ENCODE results near the gene NHLRC2. TPM values are rescaled to one million over a fixed set of nuclear protein-coding genes. Genes with fewer than 3 reads are reported as not detected.

The NHLRC2 gene
- total and polyA plus RNA-seq, 2 of the 13 experiments (the other 11 are each of a cell fraction or from before 2014, with no cell fraction given) = 7.6 to 12.7 TPM

DNA sequence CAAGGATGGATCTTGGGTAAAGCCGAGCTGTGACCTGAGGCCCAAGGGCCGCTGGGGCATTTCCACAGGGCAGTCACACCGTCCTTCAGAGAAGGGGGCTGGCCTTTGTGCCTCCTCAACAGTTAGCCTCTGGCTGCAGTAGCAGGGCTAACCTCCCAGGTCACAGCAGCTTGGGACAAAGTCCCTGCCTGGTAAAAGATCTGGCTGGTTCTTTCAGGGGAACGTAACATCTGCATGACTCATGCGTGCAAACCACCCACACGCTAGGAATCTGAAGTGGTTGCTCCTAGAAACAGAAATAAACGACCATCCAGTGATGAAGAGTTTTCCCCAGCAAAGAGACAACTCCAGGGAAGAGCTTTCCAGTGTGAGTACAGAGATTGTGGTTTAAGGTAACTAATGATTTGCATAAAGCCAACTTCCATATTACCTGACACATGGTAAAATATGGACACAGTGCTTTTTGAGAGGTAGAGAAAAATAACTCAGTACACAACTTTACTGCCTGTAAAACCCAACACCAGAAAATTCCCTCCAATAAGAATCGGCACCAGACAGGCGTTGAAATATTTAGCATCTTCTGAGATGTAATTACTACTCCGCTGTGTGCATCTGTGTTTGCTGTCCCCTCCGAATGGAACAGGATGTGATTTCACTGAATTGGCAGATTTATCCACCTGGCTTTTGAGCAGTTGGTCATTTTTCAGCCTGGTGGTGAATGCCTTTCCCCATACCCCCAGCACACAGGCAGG lies 104.3 kb downstream of the NHLRC2 start (continued):
- TF ChIP-seq, protein P1, sequence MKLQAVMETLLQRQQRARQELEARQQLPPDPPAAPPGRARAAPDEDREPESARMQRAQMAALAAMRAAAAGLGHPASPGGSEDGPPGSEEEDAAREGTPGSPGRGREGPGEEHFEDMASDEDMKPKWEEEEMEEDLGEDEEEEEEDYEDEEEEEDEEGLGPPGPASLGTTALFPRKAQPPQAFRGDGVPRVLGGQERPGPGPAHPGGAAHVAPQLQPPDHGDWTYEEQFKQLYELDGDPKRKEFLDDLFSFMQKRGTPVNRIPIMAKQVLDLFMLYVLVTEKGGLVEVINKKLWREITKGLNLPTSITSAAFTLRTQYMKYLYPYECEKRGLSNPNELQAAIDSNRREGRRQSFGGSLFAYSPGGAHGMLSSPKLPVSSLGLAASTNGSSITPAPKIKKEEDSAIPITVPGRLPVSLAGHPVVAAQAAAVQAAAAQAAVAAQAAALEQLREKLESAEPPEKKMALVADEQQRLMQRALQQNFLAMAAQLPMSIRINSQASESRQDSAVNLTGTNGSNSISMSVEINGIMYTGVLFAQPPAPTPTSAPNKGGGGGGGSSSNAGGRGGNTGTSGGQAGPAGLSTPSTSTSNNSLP (IDR thresholded peaks at IDR 0.05; ENCODE audit: low read depth, low read length) = 0 out of 2 replicates have a peak, but pooled peaks have one; percentile 27
- TF ChIP-seq TBP (CRISPR knock-in tag; IDR thresholded peaks at IDR 0.05) (no peak), FOXM1 (CRISPR knock-in tag; IDR thresholded peaks at IDR 0.05) (no peak), ZNF224 (CRISPR knock-in tag; IDR thresholded peaks at IDR 0.05) (no peak), POLR2A (IDR thresholded peaks at IDR 0.05; ENCODE audit: insufficient read depth in 1 of 2, low read depth in 2 of 2, low read length in 2 of 2) (peak in 1 of 2 experiments; percentile 40; a peak in 1 of 4 replicates), CHCHD3 (CRISPR knock-in tag; IDR thresholded peaks at IDR 0.05) (no peak), ZNF747 (CRISPR knock-in tag; IDR thresholded peaks at IDR 0.05; ENCODE audit: borderline replicate concordance) (0 out of 2 replicates have a peak, but pooled peaks have one; percentile 22), SRF (IDR thresholded peaks at IDR 0.05; ENCODE audit: low read depth, low read length) (no peak), ZBTB38 (CRISPR knock-in tag; IDR thresholded peaks at IDR 0.05) (no peak), SMAD9 (CRISPR knock-in tag; IDR thresholded peaks at IDR 0.05) (no peak), SMAD1 (CRISPR knock-in tag; IDR thresholded peaks at IDR 0.05; ENCODE audit: borderline replicate concordance, low read depth) (no peak), ZNF367 (CRISPR knock-in tag; IDR thresholded peaks at IDR 0.05; ENCODE audit: borderline replicate concordance) (no peak), RARA (CRISPR knock-in tag; IDR thresholded peaks at IDR 0.05) (peak; percentile 62), YEATS2 (CRISPR knock-in tag; IDR thresholded peaks at IDR 0.05; ENCODE audit: borderline replicate concordance) (0 out of 2 replicates have a peak, but pooled peaks have one; percentile 30), RXRB (CRISPR knock-in tag; IDR thresholded peaks at IDR 0.05; ENCODE audit: borderline replicate concordance) (peak; percentile 69), SALL2 (CRISPR knock-in tag; IDR thresholded peaks at IDR 0.05) (no peak)
- TF ChIP-seq, protein P2, sequence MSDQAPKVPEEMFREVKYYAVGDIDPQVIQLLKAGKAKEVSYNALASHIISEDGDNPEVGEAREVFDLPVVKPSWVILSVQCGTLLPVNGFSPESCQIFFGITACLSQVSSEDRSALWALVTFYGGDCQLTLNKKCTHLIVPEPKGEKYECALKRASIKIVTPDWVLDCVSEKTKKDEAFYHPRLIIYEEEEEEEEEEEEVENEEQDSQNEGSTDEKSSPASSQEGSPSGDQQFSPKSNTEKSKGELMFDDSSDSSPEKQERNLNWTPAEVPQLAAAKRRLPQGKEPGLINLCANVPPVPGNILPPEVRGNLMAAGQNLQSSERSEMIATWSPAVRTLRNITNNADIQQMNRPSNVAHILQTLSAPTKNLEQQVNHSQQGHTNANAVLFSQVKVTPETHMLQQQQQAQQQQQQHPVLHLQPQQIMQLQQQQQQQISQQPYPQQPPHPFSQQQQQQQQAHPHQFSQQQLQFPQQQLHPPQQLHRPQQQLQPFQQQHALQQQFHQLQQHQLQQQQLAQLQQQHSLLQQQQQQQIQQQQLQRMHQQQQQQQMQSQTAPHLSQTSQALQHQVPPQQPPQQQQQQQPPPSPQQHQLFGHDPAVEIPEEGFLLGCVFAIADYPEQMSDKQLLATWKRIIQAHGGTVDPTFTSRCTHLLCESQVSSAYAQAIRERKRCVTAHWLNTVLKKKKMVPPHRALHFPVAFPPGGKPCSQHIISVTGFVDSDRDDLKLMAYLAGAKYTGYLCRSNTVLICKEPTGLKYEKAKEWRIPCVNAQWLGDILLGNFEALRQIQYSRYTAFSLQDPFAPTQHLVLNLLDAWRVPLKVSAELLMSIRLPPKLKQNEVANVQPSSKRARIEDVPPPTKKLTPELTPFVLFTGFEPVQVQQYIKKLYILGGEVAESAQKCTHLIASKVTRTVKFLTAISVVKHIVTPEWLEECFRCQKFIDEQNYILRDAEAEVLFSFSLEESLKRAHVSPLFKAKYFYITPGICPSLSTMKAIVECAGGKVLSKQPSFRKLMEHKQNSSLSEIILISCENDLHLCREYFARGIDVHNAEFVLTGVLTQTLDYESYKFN (CRISPR knock-in tag; conservative IDR thresholded peaks at IDR 0.05) = peak; percentile 75
- TF ChIP-seq, protein P3, sequence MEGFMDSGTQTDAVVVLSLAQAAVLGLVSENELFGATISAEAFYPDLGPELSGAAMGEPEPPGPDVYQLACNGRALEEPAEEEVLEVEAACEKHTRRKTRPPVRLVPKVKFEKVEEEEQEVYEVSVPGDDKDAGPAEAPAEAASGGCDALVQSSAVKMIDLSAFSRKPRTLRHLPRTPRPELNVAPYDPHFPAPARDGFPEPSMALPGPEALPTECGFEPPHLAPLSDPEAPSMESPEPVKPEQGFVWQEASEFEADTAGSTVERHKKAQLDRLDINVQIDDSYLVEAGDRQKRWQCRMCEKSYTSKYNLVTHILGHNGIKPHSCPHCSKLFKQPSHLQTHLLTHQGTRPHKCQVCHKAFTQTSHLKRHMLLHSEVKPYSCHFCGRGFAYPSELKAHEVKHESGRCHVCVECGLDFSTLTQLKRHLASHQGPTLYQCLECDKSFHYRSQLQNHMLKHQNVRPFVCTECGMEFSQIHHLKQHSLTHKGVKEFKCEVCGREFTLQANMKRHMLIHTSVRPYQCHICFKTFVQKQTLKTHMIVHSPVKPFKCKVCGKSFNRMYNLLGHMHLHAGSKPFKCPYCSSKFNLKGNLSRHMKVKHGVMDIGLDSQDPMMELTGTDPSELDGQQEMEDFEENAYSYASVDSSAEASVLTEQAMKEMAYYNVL (CRISPR knock-in tag; IDR thresholded peaks at IDR 0.05; ENCODE audit: borderline replicate concordance) = no peak
- TF ChIP-seq, protein P4, sequence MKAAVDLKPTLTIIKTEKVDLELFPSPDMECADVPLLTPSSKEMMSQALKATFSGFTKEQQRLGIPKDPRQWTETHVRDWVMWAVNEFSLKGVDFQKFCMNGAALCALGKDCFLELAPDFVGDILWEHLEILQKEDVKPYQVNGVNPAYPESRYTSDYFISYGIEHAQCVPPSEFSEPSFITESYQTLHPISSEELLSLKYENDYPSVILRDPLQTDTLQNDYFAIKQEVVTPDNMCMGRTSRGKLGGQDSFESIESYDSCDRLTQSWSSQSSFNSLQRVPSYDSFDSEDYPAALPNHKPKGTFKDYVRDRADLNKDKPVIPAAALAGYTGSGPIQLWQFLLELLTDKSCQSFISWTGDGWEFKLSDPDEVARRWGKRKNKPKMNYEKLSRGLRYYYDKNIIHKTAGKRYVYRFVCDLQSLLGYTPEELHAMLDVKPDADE (CRISPR knock-in tag; IDR thresholded peaks at IDR 0.05) = no peak
- TF ChIP-seq, protein P5, sequence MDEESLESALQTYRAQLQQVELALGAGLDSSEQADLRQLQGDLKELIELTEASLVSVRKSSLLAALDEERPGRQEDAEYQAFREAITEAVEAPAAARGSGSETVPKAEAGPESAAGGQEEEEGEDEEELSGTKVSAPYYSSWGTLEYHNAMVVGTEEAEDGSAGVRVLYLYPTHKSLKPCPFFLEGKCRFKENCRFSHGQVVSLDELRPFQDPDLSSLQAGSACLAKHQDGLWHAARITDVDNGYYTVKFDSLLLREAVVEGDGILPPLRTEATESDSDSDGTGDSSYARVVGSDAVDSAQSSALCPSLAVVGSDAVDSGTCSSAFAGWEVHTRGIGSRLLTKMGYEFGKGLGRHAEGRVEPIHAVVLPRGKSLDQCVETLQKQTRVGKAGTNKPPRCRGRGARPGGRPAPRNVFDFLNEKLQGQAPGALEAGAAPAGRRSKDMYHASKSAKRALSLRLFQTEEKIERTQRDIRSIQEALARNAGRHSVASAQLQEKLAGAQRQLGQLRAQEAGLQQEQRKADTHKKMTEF (CRISPR knock-in tag; IDR thresholded peaks at IDR 0.05) = peak; percentile 54; the same call in 1 of the 2 replicates
